Measurements from ENCODE around the gene GLA. TPM values are rescaled to one million over a fixed set of nuclear protein-coding genes. Genes with fewer than 3 reads are reported as not detected.

Gene GLA
- total and polyA plus RNA-seq, 2 of the 13 experiments (the other 11 are each of a cell fraction or from before 2014, with no cell fraction given): 31.4 to 59.3 TPM

GRCh38 chrX:101377547-101377946 is 30.2 kb downstream of the GLA start:
- no peaks in the 10 kb centered on the region for H3K9me3 ChIP-seq (ENCODE audit: low read length)
- BruUV-seq (replicated peaks): no TSS peak
- POLR2A ChIA-PET: interaction anchor here (1.1 kb wide), 1 partner anchor 13 kb away, joined by 3 read pairs; the partner anchor contains the start of gene RPL36A
- H3K79me2 ChIP-seq (ENCODE audit: insufficient read depth, low read length): no peaks in the 10 kb centered on the region
- no peaks in the 10 kb centered on the region for H3K4me1 ChIP-seq (ENCODE audit: insufficient read depth, low read length)
- DNase-seq (ENCODE audit: low spot score) (no peak), FAIRE-seq (no peak), ATAC-seq (no peak)
- H3K27me3 ChIP-seq (ENCODE audit: control insufficient read depth in 1 of 2, insufficient read depth in 2 of 2, low read length in 2 of 2): no peaks in the 10 kb centered on the region
- no peaks in the 10 kb centered on the region for H4K20me1 ChIP-seq (ENCODE audit: insufficient read depth, low read length)
- H3K27ac ChIP-seq (ENCODE audit: extremely low read length, insufficient read depth, low read length): no peak overlapping the region
- H3K4me3 ChIP-seq (replicated peaks in 1 of 3; ENCODE audit: insufficient read depth in 1 of 3, low read depth in 2 of 3, low read length in 3 of 3): no peak overlapping the region
- no peaks in the 10 kb centered on the region for H3K36me3 ChIP-seq (replicated peaks in 1 of 2; ENCODE audit: control insufficient read depth in 1 of 2, insufficient read depth in 2 of 2, low read length in 2 of 2)
- WGBS (ENCODE audit: low lambda C conversion rate): no CpG with 5 or more reads among the region's 1 CpG
- intact Hi-C loops (cut with micrococcal nuclease; ENCODE audit: unreplicated experiment): no loop called here
- TF ChIP-seq PRDM4 (CRISPR knock-in tag; IDR thresholded peaks at IDR 0.05; ENCODE audit: borderline replicate concordance) (no peak), CBX5 (CRISPR knock-in tag; IDR thresholded peaks at IDR 0.05; ENCODE audit: borderline replicate concordance) (no peak), ZNF589 (CRISPR knock-in tag; conservative IDR thresholded peaks at IDR 0.05) (no peak), XRCC5 (optimal IDR thresholded peaks at IDR 0.05; ENCODE audit: low read length) (no peak)
- in situ Hi-C loops (cut with HindIII; ENCODE audit: extremely low pct_ligation_motif_present, low pct_unique_long_range_greater_than_20kb): no loop called here
- CTCF ChIA-PET (ENCODE audit: low intra/inter-chr PET ratio, low total read pairs): no interaction called here
- no peak overlapping the region for H3K4me2 ChIP-seq (ENCODE audit: low read depth, low read length)
- H3K9ac ChIP-seq (ENCODE audit: insufficient read depth, low read depth, low read length): no peak overlapping the region
- H2AFZ ChIP-seq (ENCODE audit: low read length): no peak overlapping the region

- FAIRE-seq (no peak), DNase-seq (ENCODE audit: low spot score) (no peak), ATAC-seq (no peak)
- no peaks in the 10 kb centered on the region for H3K4me1 ChIP-seq (ENCODE audit: insufficient read depth, low read length)
- no peak overlapping the region for H2AFZ ChIP-seq (ENCODE audit: low read length)
- in situ Hi-C loops (cut with HindIII; ENCODE audit: extremely low pct_ligation_motif_present, low pct_unique_long_range_greater_than_20kb) (no loop called here), intact Hi-C loops (cut with micrococcal nuclease; ENCODE audit: unreplicated experiment) (no loop called here)
- H3K4me3 ChIP-seq (replicated peaks in 1 of 3; ENCODE audit: insufficient read depth in 1 of 3, low read depth in 2 of 3, low read length in 3 of 3): no peak overlapping the region
- WGBS (ENCODE audit: low lambda C conversion rate): 3% methylated on average over 3 of the region's 3 CpGs
- no peak overlapping the region for H3K9ac ChIP-seq (ENCODE audit: insufficient read depth, low read depth, low read length)
- no TSS peak for BruUV-seq (replicated peaks)
- H3K9me3 ChIP-seq (ENCODE audit: low read length): no peaks in the 10 kb centered on the region
- no peaks in the 10 kb centered on the region for H3K79me2 ChIP-seq (ENCODE audit: insufficient read depth, low read length)
- H3K27me3 ChIP-seq (ENCODE audit: control insufficient read depth in 1 of 2, insufficient read depth in 2 of 2, low read length in 2 of 2): no peaks in the 10 kb centered on the region
- no peak overlapping the region for H3K27ac ChIP-seq (ENCODE audit: extremely low read length, insufficient read depth, low read length)
- H3K4me2 ChIP-seq (ENCODE audit: low read depth, low read length): no peak overlapping the region
- H3K36me3 ChIP-seq (replicated peaks in 1 of 2; ENCODE audit: control insufficient read depth in 1 of 2, insufficient read depth in 2 of 2, low read length in 2 of 2): no peaks in the 10 kb centered on the region
- CTCF ChIA-PET (ENCODE audit: low intra/inter-chr PET ratio, low total read pairs): no interaction called here
- POLR2A ChIA-PET: no interaction called here
- H4K20me1 ChIP-seq (ENCODE audit: insufficient read depth, low read length): no peaks in the 10 kb centered on the region
- TF ChIP-seq SOX13 (IDR thresholded peaks at IDR 0.05) (no peak), SOX13 (CRISPR knock-in tag; conservative IDR thresholded peaks at IDR 0.05 in 1 of 2, IDR thresholded peaks at IDR 0.05 in 1 of 2) (no peak), KDM3A (CRISPR knock-in tag; IDR thresholded peaks at IDR 0.05; ENCODE audit: low read depth) (no peak), PATZ1 (CRISPR knock-in tag; IDR thresholded peaks at IDR 0.05) (no peak), ZBTB14 (CRISPR knock-in tag; IDR thresholded peaks at IDR 0.05) (no peak), ZNF556 (CRISPR knock-in tag; IDR thresholded peaks at IDR 0.05; ENCODE audit: borderline replicate concordance) (no peak), FLYWCH1 (CRISPR knock-in tag; IDR thresholded peaks at IDR 0.05) (no peak), PPARG (CRISPR knock-in tag; conservative IDR thresholded peaks at IDR 0.05) (no peak)
Observed at GRCh38 chrX:101370888-101371504, 36.7 kb downstream of the GLA start.

Data from HepG2 (cell line).